Measurements from ENCODE around the gene TNRC6C.

Gene TNRC6C

DNA sequence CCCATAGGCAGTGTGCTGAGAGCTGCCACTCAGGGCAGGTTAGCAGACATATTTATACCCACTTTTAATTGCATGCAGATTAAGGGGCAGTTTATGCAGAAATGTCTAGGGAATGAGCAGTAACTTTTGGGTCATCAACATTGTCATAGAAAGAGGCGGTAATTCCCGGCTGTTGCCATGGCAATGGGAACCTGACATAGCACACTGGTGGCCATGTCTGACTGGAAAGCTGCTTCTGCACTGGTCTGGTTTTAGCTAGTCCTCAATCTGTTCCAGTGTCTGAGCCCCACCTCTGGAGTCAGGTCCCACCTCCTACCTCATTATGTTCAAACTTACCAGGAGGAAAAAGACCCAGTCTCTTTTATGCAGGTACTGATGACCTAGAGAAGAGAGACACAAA, 31.5 kb upstream of the TNRC6C start:
- Histone ChIP-seq H2AFZ (ENCODE audit: low read depth, low read length, severe bottlenecking) (no peak overlapping the region), H3K9ac (ENCODE audit: low read length) (no peak overlapping the region), H4K20me1 (ENCODE audit: low read depth, low read length) (no peaks in the 10 kb centered on the region), H3K4me2 (ENCODE audit: low read depth, low read length, poor library complexity, severe bottlenecking) (no peak overlapping the region), H3K79me2 (ENCODE audit: insufficient read depth, low read length) (no peaks in the 10 kb centered on the region), H3K9me3 (ENCODE audit: insufficient read depth, low read length) (no peaks in the 10 kb centered on the region), H3K36me3 (ENCODE audit: low read length) (no peaks in the 10 kb centered on the region), H3F3A (ENCODE audit: insufficient read depth) (no peaks in the 10 kb centered on the region), H3K27ac (ENCODE audit: low read depth, low read length) (no peak overlapping the region), H3K9me2 (replicated peaks; ENCODE audit: insufficient read depth, low read length) (no peaks in the 10 kb centered on the region), H3K27me3 (ENCODE audit: low read length) (no peaks in the 10 kb centered on the region), H3K4me3 (ENCODE audit: insufficient read depth, low read length, poor library complexity, severe bottlenecking) (no peak overlapping the region)
- TF ChIP-seq EZH2phosphoT487 (conservative IDR thresholded peaks at IDR 0.05; ENCODE audit: low read length): no peak
- TF ChIP-seq, protein P1, sequence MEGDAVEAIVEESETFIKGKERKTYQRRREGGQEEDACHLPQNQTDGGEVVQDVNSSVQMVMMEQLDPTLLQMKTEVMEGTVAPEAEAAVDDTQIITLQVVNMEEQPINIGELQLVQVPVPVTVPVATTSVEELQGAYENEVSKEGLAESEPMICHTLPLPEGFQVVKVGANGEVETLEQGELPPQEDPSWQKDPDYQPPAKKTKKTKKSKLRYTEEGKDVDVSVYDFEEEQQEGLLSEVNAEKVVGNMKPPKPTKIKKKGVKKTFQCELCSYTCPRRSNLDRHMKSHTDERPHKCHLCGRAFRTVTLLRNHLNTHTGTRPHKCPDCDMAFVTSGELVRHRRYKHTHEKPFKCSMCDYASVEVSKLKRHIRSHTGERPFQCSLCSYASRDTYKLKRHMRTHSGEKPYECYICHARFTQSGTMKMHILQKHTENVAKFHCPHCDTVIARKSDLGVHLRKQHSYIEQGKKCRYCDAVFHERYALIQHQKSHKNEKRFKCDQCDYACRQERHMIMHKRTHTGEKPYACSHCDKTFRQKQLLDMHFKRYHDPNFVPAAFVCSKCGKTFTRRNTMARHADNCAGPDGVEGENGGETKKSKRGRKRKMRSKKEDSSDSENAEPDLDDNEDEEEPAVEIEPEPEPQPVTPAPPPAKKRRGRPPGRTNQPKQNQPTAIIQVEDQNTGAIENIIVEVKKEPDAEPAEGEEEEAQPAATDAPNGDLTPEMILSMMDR (IDR thresholded peaks at IDR 0.05; ENCODE audit: insufficient read depth, low read length, poor library complexity, severe bottlenecking): no peak

DNA sequence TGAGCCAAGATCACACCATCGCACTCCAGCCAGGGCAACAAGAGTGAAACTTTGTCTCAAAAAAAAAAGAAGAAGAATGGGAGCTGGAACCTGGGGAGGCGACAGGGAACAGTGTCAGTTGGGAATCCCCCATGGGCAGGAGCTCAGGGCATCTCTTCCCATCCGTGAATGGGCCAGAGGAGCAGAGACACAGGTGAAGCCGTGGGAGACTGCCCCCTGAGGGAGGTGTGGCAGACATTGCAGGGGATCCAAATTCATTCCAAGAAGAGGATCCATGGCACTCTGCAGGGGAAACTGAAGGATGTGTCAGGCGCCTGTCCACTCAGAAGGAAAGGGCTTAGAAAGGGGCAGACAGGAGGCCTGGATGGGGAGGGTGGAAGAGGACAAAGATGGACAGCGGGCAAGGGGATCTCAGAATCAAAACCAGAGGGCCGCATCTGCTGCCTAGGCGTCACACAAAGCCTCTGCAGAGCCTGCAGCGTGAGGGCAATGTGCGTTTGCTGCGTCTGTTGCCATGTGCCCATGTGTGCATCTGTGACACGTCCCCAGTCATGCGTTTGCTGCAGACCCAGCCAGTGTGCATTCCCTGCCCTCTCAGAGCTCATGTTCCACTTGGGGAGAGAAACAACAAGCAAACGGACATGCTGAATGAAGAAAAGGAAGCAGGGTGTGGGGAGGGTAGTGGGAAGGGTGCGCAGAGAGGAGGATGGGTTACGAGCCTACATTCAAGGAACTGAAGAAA, 30.6 kb upstream of the TNRC6C start:
- Histone ChIP-seq H3K27me3 (ENCODE audit: low read length) (no peaks in the 10 kb centered on the region), H2AFZ (ENCODE audit: low read depth, low read length, severe bottlenecking) (no peak overlapping the region), H3K27ac (ENCODE audit: low read depth, low read length) (no peak overlapping the region)

DNA sequence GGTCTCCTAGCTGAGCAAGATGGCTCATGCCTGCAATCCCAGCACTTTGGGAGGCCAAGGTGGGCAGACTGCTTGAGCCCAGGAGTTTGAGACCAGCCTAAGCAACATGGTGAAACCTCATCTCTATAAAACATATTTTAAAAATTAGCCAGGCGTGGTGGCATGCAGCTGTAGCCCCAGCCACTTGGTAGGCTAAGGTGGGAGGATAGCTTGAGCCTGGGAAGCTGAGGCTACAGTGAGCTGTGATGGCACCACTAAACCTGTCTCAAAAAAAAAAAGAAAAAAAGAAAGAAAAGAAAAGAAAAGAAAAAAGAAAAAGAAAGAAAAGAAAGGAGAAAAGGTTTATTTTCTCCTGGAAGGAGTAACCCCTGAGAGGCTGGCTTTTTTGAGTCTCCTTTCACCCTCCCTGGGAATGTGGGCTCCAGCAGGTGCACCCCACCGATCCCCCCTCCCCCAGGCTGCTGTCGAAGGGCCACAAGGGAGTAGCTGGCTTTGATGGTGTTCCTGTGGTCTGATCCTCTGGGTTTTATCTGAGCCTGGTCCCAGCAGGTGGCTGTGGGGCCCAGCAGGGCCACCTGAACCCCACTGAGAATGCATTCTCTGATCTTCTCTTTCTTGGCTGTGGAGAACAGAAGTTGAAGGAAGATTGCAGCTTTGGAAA, 29.9 kb upstream of the TNRC6C start:
- no peaks in the 10 kb centered on the region for H3K9me3 ChIP-seq (ENCODE audit: insufficient read depth, low read length)
- H3K9me2 ChIP-seq (replicated peaks; ENCODE audit: insufficient read depth, low read length): no peaks in the 10 kb centered on the region
- H2AFZ ChIP-seq (ENCODE audit: low read depth, low read length, severe bottlenecking): no peak overlapping the region
- H3K9ac ChIP-seq (ENCODE audit: low read length): no peak overlapping the region
- H4K20me1 ChIP-seq (ENCODE audit: low read depth, low read length): no peaks in the 10 kb centered on the region
- H3K4me3 ChIP-seq (ENCODE audit: insufficient read depth, low read length, poor library complexity, severe bottlenecking): no peak overlapping the region
- H3K27me3 ChIP-seq (ENCODE audit: low read length): no peaks in the 10 kb centered on the region
- no peaks in the 10 kb centered on the region for H3K36me3 ChIP-seq (ENCODE audit: low read length)
- no peaks in the 10 kb centered on the region for H3K79me2 ChIP-seq (ENCODE audit: insufficient read depth, low read length)
- H3K4me2 ChIP-seq (ENCODE audit: low read depth, low read length, poor library complexity, severe bottlenecking): no peak overlapping the region
- no peak overlapping the region for H3K27ac ChIP-seq (ENCODE audit: low read depth, low read length)
- TF ChIP-seq, protein P1 (IDR thresholded peaks at IDR 0.05; ENCODE audit: insufficient read depth, low read length, poor library complexity, severe bottlenecking): no peak
- TF ChIP-seq EZH2phosphoT487 (conservative IDR thresholded peaks at IDR 0.05; ENCODE audit: low read length): no peak
- no peaks in the 10 kb centered on the region for H3F3A ChIP-seq (ENCODE audit: insufficient read depth)

More for the DNA sequence above, 30.6 kb upstream of the TNRC6C start:
- Histone ChIP-seq H3K9me3 (ENCODE audit: insufficient read depth, low read length) (no peaks in the 10 kb centered on the region), H3K79me2 (ENCODE audit: insufficient read depth, low read length) (no peaks in the 10 kb centered on the region), H3K9me2 (replicated peaks; ENCODE audit: insufficient read depth, low read length) (no peaks in the 10 kb centered on the region), H4K20me1 (ENCODE audit: low read depth, low read length) (no peaks in the 10 kb centered on the region), H3K4me3 (ENCODE audit: insufficient read depth, low read length, poor library complexity, severe bottlenecking) (no peak overlapping the region), H3F3A (ENCODE audit: insufficient read depth) (no peaks in the 10 kb centered on the region), H3K4me2 (ENCODE audit: low read depth, low read length, poor library complexity, severe bottlenecking) (no peak overlapping the region), H3K9ac (ENCODE audit: low read length) (no peak overlapping the region), H3K36me3 (ENCODE audit: low read length) (no peaks in the 10 kb centered on the region)
- TF ChIP-seq EZH2phosphoT487 (conservative IDR thresholded peaks at IDR 0.05; ENCODE audit: low read length): no peak
- TF ChIP-seq, protein P1 (IDR thresholded peaks at IDR 0.05; ENCODE audit: insufficient read depth, low read length, poor library complexity, severe bottlenecking): no peak

Data from SU-DHL-6 (cell line).